Gastrocnemius medialis (tissue), 4 donors: ENCODE measurements around the gene OTUB1. TPM values are rescaled to one million over a fixed set of nuclear protein-coding genes. Genes with fewer than 3 reads are reported as not detected.

Experiments
- ATAC-seq, 2 donors: fragments of 150-250 bp; one replicate each; pipeline ENCODE4 v1.9.1; 2016
- DNase-seq, 2 donors: peaks; one replicate each; pipeline ENCODE4 v3.0.0-alpha.2; 2019
- H3K27ac ChIP-seq, 4 donors: fragments of 200-600 bp; sonication (generic); 1 replicate in 1 of 4; 2 replicates in 3 of 4; pipeline ENCODE4 v1.5.1; 2016 to 2018; ENCODE audit warnings: mild to moderate bottlenecking in 2 of 4, moderate library complexity in 1 of 4
- H3K27me3 ChIP-seq, 3 donors: fragments of 200-600 bp; sonication (generic) in 2 of 3; 1 replicate in 1 of 3; 2 replicates in 2 of 3; pipeline versions ENCODE4 v1.5.1 to v1.6.0; 2016 to 2019; ENCODE audit warnings: mild to moderate bottlenecking in 1 of 3, moderate library complexity in 1 of 3
- H3K36me3 ChIP-seq, 2 donors: fragments of 200-600 bp; sonication (generic) in 1 of 2; one replicate each; pipeline ENCODE4 v1.5.1; 2017 to 2018
- H3K4me1 ChIP-seq, 2 donors: fragments of 200-600 bp; sonication (generic) in 1 of 2; one replicate each; pipeline ENCODE4 v1.5.1; 2016 to 2017; ENCODE audit warnings: mild to moderate bottlenecking in 2 of 2
- H3K4me3 ChIP-seq, 4 donors: fragments of 200-600 bp; sonication (generic) in 3 of 4; 1 replicate in 1 of 4; 2 replicates in 3 of 4; pipeline ENCODE4 v1.5.1; 2016 to 2019; ENCODE audit warnings: mild to moderate bottlenecking in 2 of 4
- H3K9me3 ChIP-seq, 3 donors: fragments of 200-600 bp; sonication (generic) in 2 of 3; 1 replicate in 1 of 3; 2 replicates in 2 of 3; pipeline ENCODE4 v1.5.1; 2016 to 2019
- POLR2A ChIP-seq, 2 donors: fragments of 450-650 bp; IDR thresholded peaks; one replicate each; pipeline ENCODE4 v1.6.1; 2017; ENCODE audit warnings: antibody characterized with exemption in 2 of 2, mild to moderate bottlenecking in 2 of 2, moderate library complexity in 2 of 2
- in situ Hi-C, 4 donors: fragments of 200-750 bp; cut with MboI; loops; one replicate each; pipeline versions ENCODE4 v1.15.0 to v1.8.0; 2017; ENCODE audit warnings: low sequenced_read_pairs in 4 of 4
- intact Hi-C: fragments of 100-400 bp; cut with DNase I; formaldehyde crosslinking; loops from one replicate; pipeline ENCODE4 v1.15.1; 2023; ENCODE audit warnings: low total_unique reads
- total RNA-seq, 4 donors: library from RNA; depleted of rRNA; stranded (reverse); fragments of >200 nt; gene quantifications; one replicate each; pipeline versions ENCODE4 v1.1.0 to v1.2.3, GENCODE V29; 2016
- TF ChIP-seq, protein P1 (sequence below), 5 experiments: fragments of 450-650 bp in 3 of 5; fragments of 200-600 bp in 2 of 5; sonication (generic) in 2 of 5; IDR thresholded peaks in 4 of 5; conservative IDR thresholded peaks in 1 of 5; 1 replicate in 4 of 5; 2 replicates in 1 of 5; pipeline ENCODE4 v1.5.1; 2016 to 2019; ENCODE audit warnings: antibody characterized with exemption in 5 of 5, mild to moderate bottlenecking in 3 of 5, moderate library complexity in 3 of 5

The OTUB1 gene
- total RNA-seq, 4 donors from 2014 or later, result 48.0 to 70.3 (median 59.5) TPM

DNA sequence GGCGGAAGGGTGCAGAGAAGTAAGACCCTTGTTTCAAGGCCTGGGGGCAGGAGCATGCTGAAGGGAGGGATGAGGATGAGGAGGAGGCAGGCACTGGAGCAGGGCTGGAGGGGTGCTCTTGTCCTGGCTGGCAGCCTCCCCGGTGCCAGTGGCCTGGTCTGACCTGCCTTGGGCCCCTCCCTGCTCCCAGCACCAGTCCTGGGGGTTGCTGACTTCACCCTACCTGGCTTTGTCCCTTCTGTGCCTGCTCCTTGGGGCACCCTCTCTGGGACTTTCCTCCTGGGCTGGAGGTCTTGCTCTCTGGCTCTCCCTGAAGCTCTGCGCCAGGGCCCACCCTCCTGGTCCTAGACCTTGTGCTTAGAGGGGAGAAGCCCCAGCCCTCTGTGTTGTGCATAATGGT lies 44.8 kb downstream of the OTUB1 start:
- H3K4me3 ChIP-seq, result no peak overlapping the region
- in situ Hi-C loops (no loop called here), intact Hi-C loops (no loop called here)
- ATAC-seq, result no peak
- TF ChIP-seq, protein P1, sequence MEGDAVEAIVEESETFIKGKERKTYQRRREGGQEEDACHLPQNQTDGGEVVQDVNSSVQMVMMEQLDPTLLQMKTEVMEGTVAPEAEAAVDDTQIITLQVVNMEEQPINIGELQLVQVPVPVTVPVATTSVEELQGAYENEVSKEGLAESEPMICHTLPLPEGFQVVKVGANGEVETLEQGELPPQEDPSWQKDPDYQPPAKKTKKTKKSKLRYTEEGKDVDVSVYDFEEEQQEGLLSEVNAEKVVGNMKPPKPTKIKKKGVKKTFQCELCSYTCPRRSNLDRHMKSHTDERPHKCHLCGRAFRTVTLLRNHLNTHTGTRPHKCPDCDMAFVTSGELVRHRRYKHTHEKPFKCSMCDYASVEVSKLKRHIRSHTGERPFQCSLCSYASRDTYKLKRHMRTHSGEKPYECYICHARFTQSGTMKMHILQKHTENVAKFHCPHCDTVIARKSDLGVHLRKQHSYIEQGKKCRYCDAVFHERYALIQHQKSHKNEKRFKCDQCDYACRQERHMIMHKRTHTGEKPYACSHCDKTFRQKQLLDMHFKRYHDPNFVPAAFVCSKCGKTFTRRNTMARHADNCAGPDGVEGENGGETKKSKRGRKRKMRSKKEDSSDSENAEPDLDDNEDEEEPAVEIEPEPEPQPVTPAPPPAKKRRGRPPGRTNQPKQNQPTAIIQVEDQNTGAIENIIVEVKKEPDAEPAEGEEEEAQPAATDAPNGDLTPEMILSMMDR (IDR thresholded peaks at IDR 0.05 in 4 of 5, conservative IDR thresholded peaks at IDR 0.05 in 1 of 5), result no peak
- no peak for TF ChIP-seq POLR2A (IDR thresholded peaks at IDR 0.05)
- H3K27me3 ChIP-seq, result peaks cover 0 to 3% (median 0%) of the 10 kb centered on the region in 3 donors
- no peaks in the 10 kb centered on the region for H3K9me3 ChIP-seq
- no peaks in the 10 kb centered on the region for H3K36me3 ChIP-seq
- no peak for DNase-seq
- H3K4me1 ChIP-seq, result peaks cover 11 to 14% of the 10 kb centered on the region in 2 donors
- H3K27ac ChIP-seq, result no peak overlapping the region

DNA sequence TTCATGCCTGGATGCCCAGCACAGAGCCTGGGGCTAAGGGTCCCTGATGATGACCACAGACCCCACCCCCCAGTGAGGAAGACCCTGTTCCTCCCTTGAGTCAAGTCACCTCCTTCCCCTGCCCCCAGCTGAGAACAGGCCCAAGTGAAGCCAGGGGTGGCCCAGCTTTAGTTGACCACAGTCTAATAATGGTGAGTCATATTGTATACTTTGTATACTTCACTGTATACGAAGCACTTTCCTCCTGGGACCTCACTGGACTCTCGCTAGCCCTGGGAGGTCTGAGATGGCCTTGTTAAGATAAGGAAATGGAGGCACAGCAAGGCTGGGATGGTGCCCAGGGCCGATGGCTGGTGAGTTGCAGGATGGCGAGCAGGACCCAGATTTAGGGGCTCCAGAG lies 45.8 kb downstream of the OTUB1 start:
- peaks cover 17 to 19% of the 10 kb centered on the region in 2 donors for H3K4me1 ChIP-seq

DNA sequence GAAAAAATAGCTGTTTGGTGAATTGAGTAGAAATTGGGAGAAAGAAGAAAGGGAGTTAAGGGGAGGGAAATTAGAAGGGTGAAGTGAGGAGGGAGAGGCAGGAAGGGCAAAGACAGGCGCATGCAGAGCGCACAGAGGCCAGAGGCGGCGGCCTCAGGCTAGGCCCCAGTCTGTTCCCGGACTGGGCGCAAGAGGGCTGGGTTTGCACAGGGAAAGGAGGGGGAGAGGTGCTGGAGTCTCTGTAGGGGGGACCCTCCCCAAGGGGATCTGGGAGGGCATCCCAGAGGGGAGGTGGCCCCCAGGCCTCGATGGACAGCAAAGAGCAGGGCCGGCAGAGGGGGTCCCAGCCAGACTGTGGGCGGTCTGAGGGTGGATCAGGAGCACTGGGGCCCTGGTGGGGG lies 48.2 kb downstream of the OTUB1 start:
- no peak overlapping the region for H3K4me3 ChIP-seq
- no peaks in the 10 kb centered on the region for H3K9me3 ChIP-seq
- H3K27me3 ChIP-seq, result peaks cover 0 to 3% (median 0%) of the 10 kb centered on the region in 3 donors
- intact Hi-C loops (no loop called here), in situ Hi-C loops (no loop called here)
- TF ChIP-seq POLR2A (IDR thresholded peaks at IDR 0.05), result no peak
- DNase-seq, result no peak
- peaks cover 18 to 27% of the 10 kb centered on the region in 2 donors for H3K4me1 ChIP-seq
- no peak overlapping the region for H3K27ac ChIP-seq
- ATAC-seq, result no peak
- H3K36me3 ChIP-seq, result no peaks in the 10 kb centered on the region

More for the DNA sequence above, 45.8 kb downstream of the OTUB1 start:
- Histone ChIP-seq H3K9me3 (no peaks in the 10 kb centered on the region), H3K27ac (no peak overlapping the region), H3K4me3 (no peak overlapping the region), H3K36me3 (no peaks in the 10 kb centered on the region), H3K27me3 (peaks cover 0 to 3% (median 0%) of the 10 kb centered on the region in 3 donors)
- TF ChIP-seq, protein P1 (IDR thresholded peaks at IDR 0.05 in 4 of 5, conservative IDR thresholded peaks at IDR 0.05 in 1 of 5), result no peak
- TF ChIP-seq POLR2A (IDR thresholded peaks at IDR 0.05), result no peak
- no peak for ATAC-seq
- no peak for DNase-seq
- in situ Hi-C loops, result no loop called here
- intact Hi-C loops, result no loop called here

DNA sequence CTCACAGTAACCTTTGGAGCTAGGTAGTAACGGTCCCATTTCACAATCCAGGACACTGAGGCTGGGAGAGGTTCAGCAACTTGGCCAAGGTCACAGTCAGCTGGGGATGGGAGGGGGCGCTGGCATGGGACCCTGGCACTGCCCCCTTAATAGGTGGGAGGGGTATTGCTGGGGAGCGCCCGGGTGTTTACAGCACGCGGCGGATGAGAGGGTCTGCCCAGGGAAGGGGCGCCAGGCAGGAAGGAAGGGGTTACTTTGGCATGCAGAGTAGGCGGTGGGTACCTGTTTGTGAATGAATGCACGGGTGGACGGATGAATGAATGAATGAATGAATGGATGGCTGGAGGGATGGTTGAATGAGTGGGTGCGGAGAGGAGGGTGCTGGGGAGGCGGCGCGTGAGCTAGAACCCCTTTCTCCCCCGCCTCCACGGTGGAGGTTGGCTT lies 48.9 kb downstream of the OTUB1 start:
- Histone ChIP-seq H3K27me3 (peaks cover 0 to 3% (median 0%) of the 10 kb centered on the region in 3 donors), H3K4me3 (no peak overlapping the region), H3K4me1 (peaks cover 18 to 27% of the 10 kb centered on the region in 2 donors), H3K36me3 (no peaks in the 10 kb centered on the region), H3K9me3 (no peaks in the 10 kb centered on the region), H3K27ac (no peak overlapping the region)
- intact Hi-C loops, result no loop called here
- in situ Hi-C loops, result no loop called here
- DNase-seq (no peak), ATAC-seq (no peak)
- no peak for TF ChIP-seq POLR2A (IDR thresholded peaks at IDR 0.05)
- TF ChIP-seq, protein P1 (IDR thresholded peaks at IDR 0.05 in 4 of 5, conservative IDR thresholded peaks at IDR 0.05 in 1 of 5), result no peak

DNA sequence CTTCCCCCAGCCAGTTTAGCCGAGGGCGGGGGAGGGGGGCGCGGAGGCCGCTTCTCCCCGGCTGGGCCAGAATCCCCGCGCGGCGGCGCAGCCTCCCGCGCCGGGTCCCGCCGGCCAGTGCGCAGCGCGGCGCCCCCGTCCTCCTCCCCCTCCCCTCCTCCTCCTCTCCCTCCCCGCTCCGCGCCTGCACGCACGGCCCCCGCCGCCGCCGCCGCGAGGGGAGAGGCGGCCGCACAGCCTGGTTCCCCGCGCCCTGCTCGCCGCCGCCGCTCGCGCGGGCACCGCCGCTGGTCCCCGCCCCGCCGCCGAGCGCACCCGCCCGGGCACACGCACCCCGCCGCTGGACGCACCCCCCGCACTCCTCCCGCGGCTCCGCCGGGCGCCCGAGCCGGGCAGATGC lies 49.3 kb downstream of the OTUB1 start, which contains the start of gene FLRT1:
Gene FLRT1, plus strand, starts transcription at position 356 of the 400 bp plus-strand sequence. CDS start 80,337 bp downstream, outside the sequence.
- DNase-seq, result no peak
- Histone ChIP-seq H3K36me3 (no peaks in the 10 kb centered on the region), H3K27ac (peak within 1 kb of the TSS; percentile 58 to 72 (median 60)), H3K4me3 (peak within 1 kb of the TSS; percentile 49 to 67 (median 56)), H3K27me3 (peaks cover 0 to 3% (median 0%) of the 10 kb centered on the region in 3 donors), H3K4me1 (peaks cover 18 to 27% of the 10 kb centered on the region in 2 donors), H3K9me3 (no peaks in the 10 kb centered on the region)
- TF ChIP-seq, protein P1 (IDR thresholded peaks at IDR 0.05 in 4 of 5, conservative IDR thresholded peaks at IDR 0.05 in 1 of 5), result no peak
- no peak for TF ChIP-seq POLR2A (IDR thresholded peaks at IDR 0.05)
- in situ Hi-C loops (no loop called here), intact Hi-C loops (no loop called here)
- no peak for ATAC-seq
